Keratinocyte (primary cell): ENCODE results near the gene IL6R. TPM values are rescaled to one million over a fixed set of nuclear protein-coding genes. Genes with fewer than 3 reads are reported as not detected.

Experiments used
- DNase-seq: peaks from one replicate; pipeline ENCODE4 v3.0.0-alpha.2; 2011; ENCODE audit warnings: low read depth, missing footprints, low spot score
- FAIRE-seq: peaks from 2 replicates; lab custom pipeline; 2011; peaks lifted over from hg19 to GRCh38; lab: Jason Lieb, UNC
- H2AFZ ChIP-seq: 2 replicates; pipeline ENCODE4 v1.6.0; 2012; ENCODE audit warnings: low read length, control low read depth, inconsistent platforms; ENCODE audit not compliant: control insufficient read depth
- H3K27ac ChIP-seq: 2 replicates; pipeline ENCODE4 v1.5.1; 2011; ENCODE audit warnings: low read length; ENCODE audit not compliant: control insufficient read depth, insufficient read depth
- H3K27me3 ChIP-seq: 3 replicates; pipeline ENCODE4 v1.6.0; 2011; ENCODE audit warnings: low read length; ENCODE audit not compliant: control insufficient read depth, insufficient read depth; ENCODE audit errors: extremely low read depth
- H3K36me3 ChIP-seq, 2 experiments: 2 replicates in 1 of 2; 3 replicates in 1 of 2; pipeline ENCODE4 v1.5.1; 2011; ENCODE audit warnings: low read length in 2 of 2, mild to moderate bottlenecking in 1 of 2; ENCODE audit not compliant: control insufficient read depth in 2 of 2, insufficient read depth in 2 of 2; ENCODE audit errors: extremely low read depth in 1 of 2
- H3K4me1 ChIP-seq: 3 replicates; pipeline ENCODE4 v1.5.1; 2011; ENCODE audit warnings: low read length; ENCODE audit not compliant: control insufficient read depth, insufficient read depth; ENCODE audit errors: extremely low read depth
- H3K4me2 ChIP-seq: 3 replicates; pipeline ENCODE4 v1.6.0; 2011; ENCODE audit warnings: low read depth, low read length; ENCODE audit not compliant: control insufficient read depth, insufficient read depth; ENCODE audit errors: extremely low read depth
- H3K4me3 ChIP-seq, 3 experiments: fragments of 200-600 bp in 1 of 3; sonication (generic) in 1 of 3; 2 replicates in 2 of 3; 3 replicates in 1 of 3; pipeline ENCODE4 v1.5.1; 2011 to 2016; ENCODE audit warnings: low read length in 3 of 3, mild to moderate bottlenecking in 3 of 3, control low read depth in 2 of 3, inconsistent platforms in 1 of 3, low read depth in 1 of 3, mixed read lengths in 1 of 3, mixed run types in 1 of 3, moderate library complexity in 1 of 3; ENCODE audit not compliant: control insufficient read depth in 2 of 3, insufficient read depth in 2 of 3; ENCODE audit errors: extremely low read depth in 1 of 3
- H3K79me2 ChIP-seq: 2 replicates; pipeline ENCODE4 v1.6.0; 2012; ENCODE audit warnings: low read length; ENCODE audit not compliant: control insufficient read depth, insufficient read depth
- H3K9ac ChIP-seq: 3 replicates; pipeline ENCODE4 v1.6.0; 2011; ENCODE audit warnings: low read length; ENCODE audit not compliant: control insufficient read depth, insufficient read depth; ENCODE audit errors: extremely low read depth
- H3K9me1 ChIP-seq: 3 replicates; pipeline ENCODE4 v1.6.0; 2011; ENCODE audit warnings: low read length; ENCODE audit not compliant: control insufficient read depth, insufficient read depth; ENCODE audit errors: extremely low read depth
- H3K9me3 ChIP-seq: 2 replicates; pipeline ENCODE4 v1.5.1; 2012; ENCODE audit warnings: low read depth, low read length; ENCODE audit not compliant: control insufficient read depth
- H4K20me1 ChIP-seq: 3 replicates; pipeline ENCODE4 v1.6.0; 2011; ENCODE audit warnings: low read length; ENCODE audit not compliant: control insufficient read depth, insufficient read depth; ENCODE audit errors: extremely low read depth
- CTCF ChIP-seq, 3 experiments: IDR thresholded peaks in 1 of 3; conservative IDR thresholded peaks in 1 of 3; optimal IDR thresholded peaks in 1 of 3; 2 replicates in 2 of 3; 3 replicates in 1 of 3; pipeline versions ENCODE3 to v1.5.1; 2011; ENCODE audit warnings: low read length in 3 of 3, mild to moderate bottlenecking in 3 of 3, moderate library complexity in 2 of 3, control low read depth in 1 of 3, inconsistent platforms in 1 of 3; ENCODE audit not compliant: insufficient read depth in 2 of 3; ENCODE audit errors: extremely low read depth in 1 of 3
- EZH2 ChIP-seq: IDR thresholded peaks from one replicate; pipeline ENCODE4 v1.6.1; 2012; ENCODE audit warnings: inconsistent platforms, mild to moderate bottlenecking, low read length, moderate library complexity
- dilution Hi-C: fragments of 300-500 bp; cut with MboI; formaldehyde crosslinking; loops from one replicate; pipeline ENCODE4 v1.7.0; 2020; ENCODE audit warnings: low sequenced_read_pairs; ENCODE audit not compliant: extremely low pct_ligation_motif_present
- polyA plus RNA-seq, 5 experiments: library from polyadenylated mRNA; depleted of rRNA in 3 of 5; stranded (reverse) in 3 of 5; stranded (forward) in 1 of 5; unstranded in 1 of 5; fragments of >200 nt; gene quantifications; 1 replicate in 1 of 5; 2 replicates in 3 of 5; 3 replicates in 1 of 5; pipeline versions ENCODE4 v1.2.1 to v1.2.3, GENCODE V29; 2011 to 2012; ENCODE audit warnings: missing spikeins in 2 of 5, low read depth in 1 of 5, low replicate concordance in 1 of 5

Gene IL6R
- polyA plus RNA-seq, 1 donor (not counting 4 experiments of a cell fraction or from before 2014, with no cell fraction given) = 12.6 TPM

GRCh38 chr1:154493276-154493675, 88.1 kb downstream of the IL6R start:
- TF ChIP-seq CTCF (optimal IDR thresholded peaks at IDR 0.05 in 1 of 3, IDR thresholded peaks at IDR 0.05 in 1 of 3, conservative IDR thresholded peaks at IDR 0.05 in 1 of 3; ENCODE audit: extremely low read depth in 1 of 3, insufficient read depth in 2 of 3, low read length in 3 of 3) (no peak), EZH2 (no peak)
- no peaks in the 10 kb centered on the region for H3K79me2 ChIP-seq
- H3K36me3 ChIP-seq = no peaks in the 10 kb centered on the region
- H3K9me1 ChIP-seq = no peaks in the 10 kb centered on the region
- FAIRE-seq (no peak), DNase-seq (no peak)
- H3K9me3 ChIP-seq = no peaks in the 10 kb centered on the region
- dilution Hi-C loops = no loop called here
- H3K4me2 ChIP-seq = no peak overlapping the region
- H2AFZ ChIP-seq = no peak overlapping the region
- H4K20me1 ChIP-seq = no peaks in the 10 kb centered on the region
- no peak overlapping the region for H3K27ac ChIP-seq
- no peak overlapping the region for H3K4me3 ChIP-seq
- H3K27me3 ChIP-seq = peaks cover 17% of the 10 kb centered on the region
- H3K4me1 ChIP-seq = peaks cover 4% of the 10 kb centered on the region
- H3K9ac ChIP-seq = no peak overlapping the region

- no peak overlapping the region for H3K9ac ChIP-seq
- no peak overlapping the region for H3K27ac ChIP-seq
- no peak for TF ChIP-seq EZH2
- H3K4me1 ChIP-seq = peaks cover 4% of the 10 kb centered on the region
- H3K36me3 ChIP-seq = no peaks in the 10 kb centered on the region
- FAIRE-seq (no peak), DNase-seq (no peak)
- H3K27me3 ChIP-seq = peaks cover 28% of the 10 kb centered on the region
- no peak overlapping the region for H2AFZ ChIP-seq
- H3K9me1 ChIP-seq = no peaks in the 10 kb centered on the region
- no peak overlapping the region for H3K4me3 ChIP-seq
- H4K20me1 ChIP-seq = no peaks in the 10 kb centered on the region
- dilution Hi-C loops = no loop called here
- peaks cover 7% of the 10 kb centered on the region for H3K9me3 ChIP-seq
- H3K79me2 ChIP-seq = no peaks in the 10 kb centered on the region
- no peak overlapping the region for H3K4me2 ChIP-seq
Observed at GRCh38 chr1:154495496-154496273, 90.5 kb downstream of the IL6R start.
